GM10847 (cell line): ENCODE measurements around the gene SLC35G2.

ENCODE experiments used
- POLR2A ChIP-seq: IDR thresholded peaks from 2 replicates; pipeline ENCODE4 v1.6.1; 2011; ENCODE audit not compliant: insufficient read length; ENCODE audit errors: extremely low read depth

SLC35G2 gene

DNA sequence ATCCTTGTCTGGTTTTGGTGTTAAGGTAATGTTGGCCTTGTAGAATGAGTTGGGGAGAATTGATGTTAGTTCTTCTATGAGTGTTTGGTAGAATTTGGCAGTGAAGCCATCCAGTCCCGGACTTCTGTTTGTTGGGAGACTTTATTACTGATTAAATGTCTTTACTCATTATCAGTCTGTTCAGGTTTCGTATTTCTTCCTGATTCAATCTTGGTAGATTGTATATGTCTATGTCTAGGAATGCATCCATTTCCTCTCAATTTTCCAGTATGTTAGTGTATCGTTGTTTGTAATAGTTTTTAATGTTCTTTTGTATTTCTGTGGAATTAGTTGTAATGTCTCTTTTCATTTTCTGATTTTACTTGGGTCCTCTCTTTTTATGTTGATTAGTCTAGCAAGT is 82.5 kb downstream of the SLC35G2 start:
- no peak for TF ChIP-seq POLR2A

DNA sequence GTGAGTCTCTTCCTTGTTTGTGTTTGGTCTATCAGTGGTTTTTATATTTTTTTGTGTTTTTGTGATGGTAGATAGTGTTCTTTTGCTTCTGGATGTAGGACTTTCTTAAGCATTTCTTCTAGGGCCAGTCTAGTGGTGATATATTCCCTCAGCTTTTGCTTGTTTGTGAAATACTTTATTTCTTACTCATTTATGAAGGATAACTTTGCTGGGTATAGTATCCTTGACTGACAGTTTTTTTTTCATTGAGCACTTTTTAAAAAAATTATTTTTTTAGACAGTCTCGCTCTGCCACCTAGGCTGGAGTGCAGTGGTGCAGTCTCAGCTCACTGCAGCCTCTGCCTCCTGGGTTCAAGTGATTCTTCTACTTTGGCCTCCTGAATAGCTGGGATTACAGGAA is 85.0 kb downstream of the SLC35G2 start:
- TF ChIP-seq POLR2A: no peak

DNA sequence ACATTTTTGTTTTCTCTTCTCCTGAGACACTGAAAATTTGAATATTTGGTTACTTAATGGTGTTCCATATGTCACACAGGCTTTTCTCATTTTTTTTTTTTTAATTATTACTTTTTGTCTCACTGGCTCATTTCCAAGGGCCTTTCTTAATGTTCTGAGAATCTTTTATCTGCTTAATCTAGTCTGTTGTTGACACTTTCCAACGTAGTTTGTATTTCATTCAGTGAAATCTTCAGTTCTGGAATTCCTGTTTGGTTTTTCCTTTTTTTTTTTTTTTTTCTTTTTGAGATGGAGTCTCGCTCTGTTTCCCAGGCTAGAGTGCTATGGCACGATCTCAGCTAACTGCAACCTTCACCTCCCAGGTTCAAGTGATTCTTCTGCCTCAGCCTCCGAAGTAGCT is 85.8 kb downstream of the SLC35G2 start:
- TF ChIP-seq POLR2A: no peak
